B cell (primary cell): Measurements from ENCODE around the gene MTERF4. TPM values are rescaled to one million over a fixed set of nuclear protein-coding genes. Genes with fewer than 3 reads are reported as not detected.

ENCODE experiments used
- ATAC-seq: fragments of 200-7000 bp; cut with Tn5 transposase; one replicate; pipeline ENCODE4 v1.10.0; 2021; ENCODE audit warnings: low read depth, mild to moderate bottlenecking, moderate number of reproducible peaks, moderate library complexity
- CTCF ChIA-PET: fragments of 350-600 bp; sonication (Branson Sonifier 250); formaldehyde crosslinking; loops from one replicate; lab custom pipeline; 2021; ENCODE audit warnings: antibody characterized with exemption, inconsistent platforms; lab: Charles Lee
- POLR2A ChIA-PET: fragments of 350-600 bp; sonication (Branson Sonifier 250); formaldehyde crosslinking; loops from one replicate; lab custom pipeline; 2021; ENCODE audit warnings: antibody characterized with exemption; lab: Charles Lee
- DNase-seq: peaks from one replicate; pipeline ENCODE4 v3.0.0; 2013
- H2AFZ ChIP-seq: 2 replicates; pipeline ENCODE4 v1.6.1; 2012; ENCODE audit warnings: mild to moderate bottlenecking, low read depth, low read length; ENCODE audit not compliant: insufficient read depth, poor library complexity, severe bottlenecking
- H3K27ac ChIP-seq, 2 donors: 1 replicate in 1 of 2; 2 replicates in 1 of 2; pipeline ENCODE4 v1.5.1; 2012 to 2013; ENCODE audit warnings: low read length in 2 of 2, mild to moderate bottlenecking in 2 of 2, moderate library complexity in 1 of 2
- H3K27me3 ChIP-seq, 4 experiments: fragments of 200-600 bp in 1 of 4; sonication (generic) in 1 of 4; replicated peaks in 1 of 4; 1 replicate in 2 of 4; 2 replicates in 2 of 4; pipeline versions ENCODE4 v1.6.1 to v1.7.0; 2013 to 2016; ENCODE audit warnings: low read length in 3 of 4, mild to moderate bottlenecking in 2 of 4, mixed read lengths in 1 of 4, moderate library complexity in 1 of 4; ENCODE audit not compliant: insufficient read depth in 4 of 4, control insufficient read depth in 3 of 4; ENCODE audit errors: control extremely low read depth in 1 of 4
- H3K36me3 ChIP-seq, 2 experiments: replicated peaks in 1 of 2; 1 replicate in 1 of 2; 2 replicates in 1 of 2; pipeline versions ENCODE4 v1.6.1 to v1.7.1; 2013; ENCODE audit warnings: low read length in 1 of 2; ENCODE audit not compliant: insufficient read depth in 2 of 2, control insufficient read depth in 1 of 2; ENCODE audit errors: control extremely low read depth in 1 of 2, extremely low read depth in 1 of 2
- H3K4me1 ChIP-seq, 2 donors: fragments of 200-600 bp in 1 of 2; sonication (generic) in 1 of 2; 1 replicate in 1 of 2; 2 replicates in 1 of 2; pipeline versions ENCODE4 v1.5.1 to v1.6.1; 2013 to 2017; ENCODE audit warnings: low read length in 2 of 2; ENCODE audit not compliant: control insufficient read depth in 2 of 2, insufficient read depth in 2 of 2
- H3K4me2 ChIP-seq: replicated peaks from 2 replicates; pipeline ENCODE3; 2012; ENCODE audit warnings: mild to moderate bottlenecking, low read depth, low read length; ENCODE audit not compliant: poor library complexity, severe bottlenecking
- H3K4me3 ChIP-seq, 5 experiments: fragments of 200-600 bp in 1 of 5; sonication (generic) in 1 of 5; 1 replicate in 3 of 5; 2 replicates in 2 of 5; pipeline versions ENCODE4 v1.5.1 to v1.7.0; 2011 to 2016; ENCODE audit warnings: low read length in 4 of 5, mild to moderate bottlenecking in 4 of 5, low read depth in 2 of 5, control low read depth in 1 of 5, moderate library complexity in 1 of 5; ENCODE audit not compliant: insufficient read depth in 1 of 5; ENCODE audit errors: control extremely low read depth in 1 of 5, extremely low read depth in 1 of 5
- H3K79me2 ChIP-seq: fragments of 200-600 bp; sonication (generic); one replicate; pipeline ENCODE4 v1.6.0; 2016; ENCODE audit warnings: low read length; ENCODE audit not compliant: control insufficient read depth, insufficient read depth
- H3K9ac ChIP-seq: fragments of 200-600 bp; sonication (generic); 2 replicates; pipeline ENCODE4 v1.6.1; 2017; ENCODE audit warnings: mild to moderate bottlenecking, low read length, moderate library complexity
- H3K9me3 ChIP-seq, 3 donors: one replicate each; pipeline versions ENCODE4 v1.6.1 to v1.7.1; 2013; ENCODE audit warnings: low read length in 2 of 3; ENCODE audit not compliant: control insufficient read depth in 2 of 3, insufficient read depth in 1 of 3; ENCODE audit errors: control extremely low read depth in 1 of 3
- H4K20me1 ChIP-seq: 2 replicates; pipeline ENCODE4 v1.6.0; 2012; ENCODE audit warnings: mild to moderate bottlenecking, low read length; ENCODE audit not compliant: insufficient read depth, control insufficient read depth, poor library complexity, severe bottlenecking
- H3K27ac Mint-ChIP-seq: one replicate; pipeline ENCODE4 v1.8.0; 2021; ENCODE audit warnings: mixed read lengths
- H3K27me3 Mint-ChIP-seq: one replicate; pipeline ENCODE4 v1.8.0; 2021; ENCODE audit warnings: mixed read lengths
- H3K4me1 Mint-ChIP-seq: one replicate; pipeline ENCODE4 v1.8.0; 2021; ENCODE audit warnings: mixed read lengths
- H3K4me3 Mint-ChIP-seq: one replicate; pipeline ENCODE4 v1.8.0; 2021; ENCODE audit warnings: mixed read lengths
- H3K9me3 Mint-ChIP-seq: one replicate; pipeline ENCODE4 v1.8.0; 2022; ENCODE audit warnings: mixed read lengths; ENCODE audit not compliant: insufficient read depth
- EZH2 ChIP-seq: IDR thresholded peaks from 2 replicates; pipeline ENCODE4 v1.6.1; 2012; ENCODE audit warnings: borderline replicate concordance, low read depth, mild to moderate bottlenecking, moderate library complexity, low read length; ENCODE audit not compliant: insufficient read depth, poor library complexity, severe bottlenecking
- WGBS: methylation state at CpG from one replicate; pipeline ENCODE4 v1.1.5; 2013; ENCODE audit warnings: missing lambda C conversion rate; ENCODE audit not compliant: insufficient coverage; 5-methylcytosine and 5-hydroxymethylcytosine counted together
- intact Hi-C: fragments of 100-400 bp; cut with micrococcal nuclease; formaldehyde crosslinking; loops from one replicate; pipeline ENCODE4 v1.10.0; 2022
- polyA plus RNA-seq: library from polyadenylated mRNA; depleted of rRNA; stranded (reverse); fragments of >200 nt; gene quantifications from 2 replicates; pipeline ENCODE4 v1.2.3, GENCODE V29; 2012
- total RNA-seq, 2 donors: library from RNA; stranded (reverse); fragments of 120-200 nt in 1 of 2; gene quantifications; 1 replicate in 1 of 2; 2 replicates in 1 of 2; pipeline versions ENCODE4 v1.2.3 to v1.2.4, GENCODE V29; 2013 to 2022
- TF ChIP-seq, protein P1 (sequence below): fragments of 200-600 bp; IDR thresholded peaks from one replicate; pipeline ENCODE4 v1.8.0; 2022; ENCODE audit warnings: antibody characterized with exemption, mild to moderate bottlenecking

The MTERF4 gene
- total and polyA plus RNA-seq, 2 donors (not counting 1 experiment from before 2014, with no cell fraction given): 88.7 to 153 TPM

DNA sequence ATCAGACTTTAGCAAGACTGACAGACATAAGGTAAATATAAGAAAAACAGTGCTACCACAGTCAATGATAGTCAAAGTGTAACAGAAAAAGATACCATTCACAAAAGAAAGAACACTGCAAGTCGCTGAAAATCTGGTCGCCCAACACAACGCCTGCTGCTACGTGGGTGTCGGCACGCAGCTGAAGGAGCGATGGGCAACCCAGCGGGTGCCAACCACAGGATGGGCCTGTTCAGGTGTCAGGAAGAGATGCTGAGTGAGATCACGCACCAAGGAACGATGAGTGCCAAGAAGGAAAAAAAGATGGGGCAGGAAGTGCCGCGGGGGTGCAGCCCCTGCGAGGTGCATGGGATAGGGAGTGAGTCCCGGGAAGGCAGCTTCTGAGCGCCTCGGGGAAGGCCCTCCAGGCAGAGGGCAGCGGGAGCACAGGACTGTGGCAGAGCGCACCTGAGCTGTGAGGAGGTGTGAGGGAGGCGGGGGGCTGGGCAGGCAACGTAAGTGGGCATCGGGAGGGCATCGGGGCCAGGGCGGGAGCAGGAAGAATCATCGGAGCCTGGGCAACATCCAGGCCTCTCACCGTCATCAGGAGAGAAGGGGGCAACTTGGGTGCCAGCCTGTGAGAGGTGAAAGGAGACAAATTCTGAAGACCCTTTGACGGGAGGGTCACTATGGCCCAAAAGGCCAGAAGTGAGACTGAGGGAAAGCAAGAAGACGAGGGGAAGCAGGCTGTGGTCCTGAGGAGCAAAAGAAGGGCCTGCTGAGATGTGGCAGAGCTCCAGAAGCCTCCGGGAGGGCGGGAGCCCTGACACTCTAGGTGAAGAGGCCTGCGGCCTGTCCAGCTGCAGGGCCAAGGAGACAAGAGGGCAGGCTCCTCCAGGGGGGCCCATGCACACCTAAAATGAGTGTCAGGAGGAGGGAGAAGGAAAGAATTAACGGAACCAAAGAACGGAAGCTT is 14.8 kb upstream of the MTERF4 start:
- H3K27me3 Mint-ChIP-seq: no peaks in the 10 kb centered on the region
- ATAC-seq: no peak
- Histone ChIP-seq H3K4me3 (no peak overlapping the region), H3K4me1 (peaks cover 0 to 12% of the 10 kb centered on the region in 2 donors), H3K79me2 (peaks cover 4% of the 10 kb centered on the region), H3K9ac (no peak overlapping the region), H3K9me3 (peaks cover 0 to 1% (median 0%) of the 10 kb centered on the region in 3 donors), H2AFZ (no peak overlapping the region), H3K36me3 (peaks cover 4 to 42% of the 10 kb centered on the region in 2 experiments), H4K20me1 (no peaks in the 10 kb centered on the region), H3K4me2 (no peak overlapping the region), H3K27me3 (no peaks in the 10 kb centered on the region), H3K27ac (no peak overlapping the region)
- no peak overlapping the region for H3K27ac Mint-ChIP-seq
- 98% methylated on average over 31 of the region's 32 CpGs for WGBS
- CTCF ChIA-PET: no interaction called here
- no peak for TF ChIP-seq EZH2
- TF ChIP-seq, protein P1, sequence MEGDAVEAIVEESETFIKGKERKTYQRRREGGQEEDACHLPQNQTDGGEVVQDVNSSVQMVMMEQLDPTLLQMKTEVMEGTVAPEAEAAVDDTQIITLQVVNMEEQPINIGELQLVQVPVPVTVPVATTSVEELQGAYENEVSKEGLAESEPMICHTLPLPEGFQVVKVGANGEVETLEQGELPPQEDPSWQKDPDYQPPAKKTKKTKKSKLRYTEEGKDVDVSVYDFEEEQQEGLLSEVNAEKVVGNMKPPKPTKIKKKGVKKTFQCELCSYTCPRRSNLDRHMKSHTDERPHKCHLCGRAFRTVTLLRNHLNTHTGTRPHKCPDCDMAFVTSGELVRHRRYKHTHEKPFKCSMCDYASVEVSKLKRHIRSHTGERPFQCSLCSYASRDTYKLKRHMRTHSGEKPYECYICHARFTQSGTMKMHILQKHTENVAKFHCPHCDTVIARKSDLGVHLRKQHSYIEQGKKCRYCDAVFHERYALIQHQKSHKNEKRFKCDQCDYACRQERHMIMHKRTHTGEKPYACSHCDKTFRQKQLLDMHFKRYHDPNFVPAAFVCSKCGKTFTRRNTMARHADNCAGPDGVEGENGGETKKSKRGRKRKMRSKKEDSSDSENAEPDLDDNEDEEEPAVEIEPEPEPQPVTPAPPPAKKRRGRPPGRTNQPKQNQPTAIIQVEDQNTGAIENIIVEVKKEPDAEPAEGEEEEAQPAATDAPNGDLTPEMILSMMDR: no peak
- H3K4me1 Mint-ChIP-seq: peaks cover 13% of the 10 kb centered on the region
- no peak overlapping the region for H3K4me3 Mint-ChIP-seq
- DNase-seq: no peak
- intact Hi-C loops: no loop called here
- POLR2A ChIA-PET: no interaction called here
- no peaks in the 10 kb centered on the region for H3K9me3 Mint-ChIP-seq

DNA sequence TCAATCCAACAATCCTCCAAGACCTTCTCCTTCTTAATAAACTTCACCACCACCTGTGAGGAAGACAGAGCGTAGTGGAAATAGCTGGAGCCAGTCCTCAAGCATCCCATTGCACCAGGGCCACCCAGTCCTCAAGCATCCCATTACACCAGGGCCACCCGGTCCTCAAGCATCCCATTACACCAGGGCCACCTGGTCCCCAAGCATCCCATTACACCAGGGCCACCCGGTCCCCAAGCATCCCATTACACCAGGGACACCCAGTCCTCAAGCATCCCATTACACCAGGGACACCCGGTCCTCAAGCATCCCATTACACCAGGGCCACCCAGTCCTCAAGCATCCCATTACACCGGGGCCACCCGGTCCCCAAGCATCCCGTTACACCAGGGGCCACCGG is 13.3 kb upstream of the MTERF4 start:
- Histone ChIP-seq H3K79me2 (peaks cover 4% of the 10 kb centered on the region), H2AFZ (no peak overlapping the region), H4K20me1 (no peaks in the 10 kb centered on the region), H3K27me3 (no peaks in the 10 kb centered on the region), H3K4me3 (no peak overlapping the region), H3K9me3 (no peaks in the 10 kb centered on the region), H3K27ac (no peak overlapping the region), H3K9ac (no peak overlapping the region), H3K36me3 (peaks cover under 1 to 34% of the 10 kb centered on the region in 2 experiments), H3K4me1 (peaks cover 13 to 27% of the 10 kb centered on the region in 2 donors), H3K4me2 (no peak overlapping the region)
- Mint-ChIP-seq H3K9me3 (no peaks in the 10 kb centered on the region), H3K4me1 (peaks cover 28% of the 10 kb centered on the region), H3K27me3 (no peaks in the 10 kb centered on the region), H3K4me3 (no peak overlapping the region), H3K27ac (no peak overlapping the region)
- POLR2A ChIA-PET: no interaction called here
- ATAC-seq (no peak), DNase-seq (no peak)
- no peak for TF ChIP-seq EZH2
- TF ChIP-seq, protein P1: no peak
- 99% methylated on average over 8 of the region's 8 CpGs for WGBS
- CTCF ChIA-PET: no interaction called here
- intact Hi-C loops: no loop called here
